HG02884 (cell line): ENCODE data around the gene TMEM125.

Experiments used
- ATAC-seq: cut with Tn5 transposase; IDR thresholded peaks from one replicate; pipeline ENCODE4 v1.9.1; 2021; ENCODE audit warnings: mild to moderate bottlenecking, moderate library complexity; ENCODE audit not compliant: unreplicated experiment

The TMEM125 gene

GRCh38 chr1:43288785-43289706 is 19.3 kb downstream of the TMEM125 start:
- no peak for ATAC-seq

GRCh38 chr1:43292216-43292615 is 22.4 kb downstream of the TMEM125 start:
- no peak for ATAC-seq

GRCh38 chr1:43292679-43293078 is 22.9 kb downstream of the TMEM125 start:
- ATAC-seq: no peak

- no peak for ATAC-seq
Observed at GRCh38 chr1:43293176-43293575, 23.4 kb downstream of the TMEM125 start.

- no peak for ATAC-seq
Observed at GRCh38 chr1:43293896-43294760, 24.3 kb downstream of the TMEM125 start.

GRCh38 chr1:43294761-43295160 is 25.0 kb downstream of the TMEM125 start:
- no peak for ATAC-seq

GRCh38 chr1:43296207-43296606 is 26.4 kb downstream of the TMEM125 start:
- no peak for ATAC-seq

GRCh38 chr1:43298055-43298454 is 28.3 kb downstream of the TMEM125 start:
- ATAC-seq: no peak

GRCh38 chr1:43299101-43299500 is 29.3 kb downstream of the TMEM125 start:
- ATAC-seq: no peak

- no peak for ATAC-seq
Observed at GRCh38 chr1:43300378-43301094, 30.8 kb downstream of the TMEM125 start, which contains the start of gene TIE1. TSS of gene TIE1 (plus strand) at chr1:43300982. CDS start at chr1:43301072, 90 bp downstream.

- ATAC-seq: no peak
Observed at GRCh38 chr1:43302201-43302600, 32.4 kb downstream of the TMEM125 start.

GRCh38 chr1:43302721-43303470 is 33.1 kb downstream of the TMEM125 start:
- ATAC-seq: no peak

- no peak for ATAC-seq
Observed at GRCh38 chr1:43303471-43304313, 33.9 kb downstream of the TMEM125 start.

- no peak for ATAC-seq
Observed at GRCh38 chr1:43304314-43304681, 34.5 kb downstream of the TMEM125 start.

- ATAC-seq: no peak
Observed at GRCh38 chr1:43304771-43305300, 35.1 kb downstream of the TMEM125 start.

GRCh38 chr1:43305461-43305860 is 35.7 kb downstream of the TMEM125 start:
- ATAC-seq: no peak

- ATAC-seq: no peak
Observed at GRCh38 chr1:43305926-43306687, 36.3 kb downstream of the TMEM125 start.

GRCh38 chr1:43306688-43307457 is 37.1 kb downstream of the TMEM125 start:
- no peak for ATAC-seq
